ENCODE results near the gene AIG1. TPM values are rescaled to one million over a fixed set of nuclear protein-coding genes. Genes with fewer than 3 reads are reported as not detected.
A peak's percentile ranks its signal among the peaks of the same experiment; 100 is the strongest.

AIG1 gene
- total RNA-seq, 1 donor from 2014 or later, result 37.1 TPM

- no peaks in the 10 kb centered on the region for H3K36me3 Mint-ChIP-seq
- Histone ChIP-seq H3K79me2 (ENCODE audit: low read depth) (no peaks in the 10 kb centered on the region), H3K4me3 (no peak overlapping the region), H3K4me2 (no peak overlapping the region), H3K4me1 (no peaks in the 10 kb centered on the region), H3F3A (ENCODE audit: low read depth) (no peaks in the 10 kb centered on the region), H3K27ac (no peak overlapping the region), H4K20me1 (ENCODE audit: low read depth) (no peaks in the 10 kb centered on the region), H3K36me3 (no peaks in the 10 kb centered on the region), H3K27me3 (no peaks in the 10 kb centered on the region), H3K9ac (no peak overlapping the region), H2AFZ (replicated peaks) (no peak overlapping the region), H3K9me3 (ENCODE audit: low read depth) (no peaks in the 10 kb centered on the region)
- TF ChIP-seq CTCF (IDR thresholded peaks at IDR 0.05) (no peak), EZH2 (IDR thresholded peaks at IDR 0.05) (no peak), EZH2phosphoT487 (IDR thresholded peaks at IDR 0.05) (no peak)
- H3K4me3 Mint-ChIP-seq, result no peak overlapping the region
- H3K9me3 Mint-ChIP-seq, result no peaks in the 10 kb centered on the region
- peaks cover 2% of the 10 kb centered on the region for H3K4me1 Mint-ChIP-seq
- no peak for DNase-seq (ENCODE audit: low spot score)
- H3K27me3 Mint-ChIP-seq (ENCODE audit: insufficient read depth, low read depth), result no peaks in the 10 kb centered on the region
- no peak overlapping the region for H3K27ac Mint-ChIP-seq
Measured at GRCh38 chr6:143098054-143098671, 37.5 kb downstream of the AIG1 start.

GRCh38 chr6:143099647-143100046, 39.0 kb downstream of the AIG1 start:
- H3K4me3 Mint-ChIP-seq, result no peak overlapping the region
- H3K36me3 ChIP-seq, result no peaks in the 10 kb centered on the region
- no peak overlapping the region for H3K27ac Mint-ChIP-seq
- H3K4me3 ChIP-seq, result no peak overlapping the region
- H3K27ac ChIP-seq, result no peak overlapping the region
- DNase-seq (ENCODE audit: low spot score), result no peak
- H3K4me2 ChIP-seq, result no peak overlapping the region
- no peaks in the 10 kb centered on the region for H4K20me1 ChIP-seq (ENCODE audit: low read depth)
- H3K9me3 Mint-ChIP-seq, result no peaks in the 10 kb centered on the region
- TF ChIP-seq EZH2phosphoT487 (IDR thresholded peaks at IDR 0.05), result no peak
- no peak overlapping the region for H2AFZ ChIP-seq (replicated peaks)
- no peaks in the 10 kb centered on the region for H3K36me3 Mint-ChIP-seq
- peaks cover 2% of the 10 kb centered on the region for H3K4me1 Mint-ChIP-seq
- no peaks in the 10 kb centered on the region for H3K27me3 Mint-ChIP-seq (ENCODE audit: insufficient read depth, low read depth)
- no peaks in the 10 kb centered on the region for H3K79me2 ChIP-seq (ENCODE audit: low read depth)
- no peaks in the 10 kb centered on the region for H3K27me3 ChIP-seq
- H3K9ac ChIP-seq, result no peak overlapping the region
- no peaks in the 10 kb centered on the region for H3K4me1 ChIP-seq
- no peaks in the 10 kb centered on the region for H3K9me3 ChIP-seq (ENCODE audit: low read depth)
- no peaks in the 10 kb centered on the region for H3F3A ChIP-seq (ENCODE audit: low read depth)

GRCh38 chr6:143100429-143100828, 39.7 kb downstream of the AIG1 start:
- Histone ChIP-seq H3K4me1 (no peaks in the 10 kb centered on the region), H3K4me2 (no peak overlapping the region), H4K20me1 (ENCODE audit: low read depth) (no peaks in the 10 kb centered on the region), H3K9me3 (ENCODE audit: low read depth) (no peaks in the 10 kb centered on the region), H3K27me3 (no peaks in the 10 kb centered on the region), H3K79me2 (ENCODE audit: low read depth) (no peaks in the 10 kb centered on the region), H2AFZ (replicated peaks) (no peak overlapping the region), H3K4me3 (no peak overlapping the region), H3F3A (ENCODE audit: low read depth) (no peaks in the 10 kb centered on the region), H3K36me3 (no peaks in the 10 kb centered on the region), H3K9ac (no peak overlapping the region), H3K27ac (no peak overlapping the region)
- DNase-seq (ENCODE audit: low spot score), result no peak
- H3K27ac Mint-ChIP-seq, result no peak overlapping the region
- no peaks in the 10 kb centered on the region for H3K36me3 Mint-ChIP-seq
- no peaks in the 10 kb centered on the region for H3K9me3 Mint-ChIP-seq
- no peaks in the 10 kb centered on the region for H3K27me3 Mint-ChIP-seq (ENCODE audit: insufficient read depth, low read depth)
- TF ChIP-seq EZH2phosphoT487 (IDR thresholded peaks at IDR 0.05), result no peak
- no peak for TF ChIP-seq CTCF (IDR thresholded peaks at IDR 0.05)
- TF ChIP-seq EZH2 (IDR thresholded peaks at IDR 0.05), result no peak
- peaks cover 2% of the 10 kb centered on the region for H3K4me1 Mint-ChIP-seq
- no peak overlapping the region for H3K4me3 Mint-ChIP-seq

GRCh38 chr6:143103916-143104315, 43.2 kb downstream of the AIG1 start:
- no peaks in the 10 kb centered on the region for H3K79me2 ChIP-seq (ENCODE audit: low read depth)
- H2AFZ ChIP-seq (replicated peaks), result no peak overlapping the region
- Mint-ChIP-seq H3K36me3 (no peaks in the 10 kb centered on the region), H3K4me3 (no peak overlapping the region), H3K9me3 (no peaks in the 10 kb centered on the region), H3K4me1 (peaks cover 2% of the 10 kb centered on the region), H3K27ac (no peak overlapping the region), H3K27me3 (ENCODE audit: insufficient read depth, low read depth) (no peaks in the 10 kb centered on the region)
- no peaks in the 10 kb centered on the region for H3K4me1 ChIP-seq
- no peak overlapping the region for H3K4me3 ChIP-seq
- H3K4me2 ChIP-seq, result no peak overlapping the region
- peak overlapping the region; percentile 5 for H3K27ac ChIP-seq
- H3K36me3 ChIP-seq, result no peaks in the 10 kb centered on the region
- H3K9me3 ChIP-seq (ENCODE audit: low read depth), result no peaks in the 10 kb centered on the region
- H3K27me3 ChIP-seq, result no peaks in the 10 kb centered on the region
- H3F3A ChIP-seq (ENCODE audit: low read depth), result no peaks in the 10 kb centered on the region
- no peak overlapping the region for H3K9ac ChIP-seq
- no peaks in the 10 kb centered on the region for H4K20me1 ChIP-seq (ENCODE audit: low read depth)
- DNase-seq (ENCODE audit: low spot score), result no peak
- no peak for TF ChIP-seq EZH2phosphoT487 (IDR thresholded peaks at IDR 0.05)
- TF ChIP-seq EZH2 (IDR thresholded peaks at IDR 0.05), result no peak
- TF ChIP-seq CTCF (IDR thresholded peaks at IDR 0.05), result no peak
